Measurements from ENCODE around the gene CASP10. TPM values are rescaled to one million over a fixed set of nuclear protein-coding genes. Genes with fewer than 3 reads are reported as not detected.
A peak's percentile ranks its signal among the peaks of the same experiment; 100 is the strongest.

The CASP10 gene
- total RNA-seq, 1 donor from 2014 or later = 38.6 TPM

DNA sequence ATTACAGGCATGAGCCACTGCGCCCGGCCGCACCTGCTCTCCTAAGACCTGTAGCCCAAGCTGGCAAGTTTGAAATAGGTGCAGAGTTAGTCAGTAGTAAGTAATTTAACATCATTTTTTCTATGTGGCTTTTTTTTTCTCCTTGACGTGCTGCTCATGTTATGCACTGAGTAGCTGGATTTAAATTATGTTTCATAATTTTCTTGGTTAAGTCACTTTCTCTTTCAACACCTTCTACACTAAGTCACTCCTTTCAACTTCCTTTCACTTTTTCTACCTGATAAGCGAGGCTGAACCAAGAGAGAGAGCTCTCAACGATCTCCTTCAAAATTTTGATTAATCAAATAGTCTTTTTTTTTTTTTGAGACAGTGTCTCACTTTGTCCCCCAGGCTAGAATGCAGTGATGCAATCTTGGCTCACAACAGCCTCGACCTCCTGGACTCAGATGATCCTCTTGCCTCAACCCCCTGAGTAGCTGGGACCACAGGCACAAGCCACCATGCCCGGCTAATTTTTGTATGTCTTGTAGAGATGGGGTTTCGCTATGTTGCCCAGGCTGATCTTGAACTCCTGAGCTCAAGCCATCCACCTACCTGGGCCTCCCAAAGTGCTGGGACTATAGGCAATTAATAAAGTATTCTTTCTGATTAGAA lies 90.5 kb downstream of the CASP10 start:
- Mint-ChIP-seq H3K36me3 (ENCODE audit: low read depth, unreplicated experiment) (peaks cover 3% of the 10 kb centered on the region), H3K4me1 (ENCODE audit: unreplicated experiment) (no peaks in the 10 kb centered on the region)
- TF ChIP-seq, protein P1, sequence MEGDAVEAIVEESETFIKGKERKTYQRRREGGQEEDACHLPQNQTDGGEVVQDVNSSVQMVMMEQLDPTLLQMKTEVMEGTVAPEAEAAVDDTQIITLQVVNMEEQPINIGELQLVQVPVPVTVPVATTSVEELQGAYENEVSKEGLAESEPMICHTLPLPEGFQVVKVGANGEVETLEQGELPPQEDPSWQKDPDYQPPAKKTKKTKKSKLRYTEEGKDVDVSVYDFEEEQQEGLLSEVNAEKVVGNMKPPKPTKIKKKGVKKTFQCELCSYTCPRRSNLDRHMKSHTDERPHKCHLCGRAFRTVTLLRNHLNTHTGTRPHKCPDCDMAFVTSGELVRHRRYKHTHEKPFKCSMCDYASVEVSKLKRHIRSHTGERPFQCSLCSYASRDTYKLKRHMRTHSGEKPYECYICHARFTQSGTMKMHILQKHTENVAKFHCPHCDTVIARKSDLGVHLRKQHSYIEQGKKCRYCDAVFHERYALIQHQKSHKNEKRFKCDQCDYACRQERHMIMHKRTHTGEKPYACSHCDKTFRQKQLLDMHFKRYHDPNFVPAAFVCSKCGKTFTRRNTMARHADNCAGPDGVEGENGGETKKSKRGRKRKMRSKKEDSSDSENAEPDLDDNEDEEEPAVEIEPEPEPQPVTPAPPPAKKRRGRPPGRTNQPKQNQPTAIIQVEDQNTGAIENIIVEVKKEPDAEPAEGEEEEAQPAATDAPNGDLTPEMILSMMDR (IDR thresholded peaks at IDR 0.05; ENCODE audit: unreplicated experiment) = no peak

DNA sequence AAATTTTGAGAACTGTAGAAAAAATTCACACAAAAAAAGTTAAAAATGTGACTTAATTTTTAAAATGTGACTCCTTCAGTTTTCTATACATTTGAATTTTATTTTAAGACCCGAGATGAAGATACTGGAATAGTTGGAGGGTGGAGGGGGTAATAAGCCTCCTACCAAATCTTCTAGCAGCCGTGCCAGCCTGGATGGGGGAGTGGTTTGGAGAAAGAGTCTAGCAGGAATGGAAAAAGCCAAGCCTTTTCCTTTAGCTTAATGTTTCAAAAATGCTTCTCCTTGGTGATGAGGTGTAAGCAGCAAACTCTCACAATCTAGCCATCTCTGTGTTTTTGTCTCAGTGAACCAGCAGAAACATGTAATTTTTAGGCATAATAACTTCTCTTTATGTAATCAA lies 92.1 kb downstream of the CASP10 start:
- TF ChIP-seq, protein P1 (IDR thresholded peaks at IDR 0.05; ENCODE audit: unreplicated experiment) = no peak
- Mint-ChIP-seq H3K4me3 (ENCODE audit: unreplicated experiment) (no peak overlapping the region), H3K27me3 (ENCODE audit: unreplicated experiment) (peaks cover 2% of the 10 kb centered on the region), H3K4me1 (ENCODE audit: unreplicated experiment) (peaks cover 8% of the 10 kb centered on the region), H3K36me3 (ENCODE audit: low read depth, unreplicated experiment) (peaks cover 3% of the 10 kb centered on the region), H3K27ac (ENCODE audit: unreplicated experiment) (no peak overlapping the region), H3K9me3 (ENCODE audit: unreplicated experiment) (no peaks in the 10 kb centered on the region)
- DNase-seq (ENCODE audit: low spot score) = no peak

More for the DNA sequence above, 90.5 kb downstream of the CASP10 start:
- Mint-ChIP-seq H3K4me3 (ENCODE audit: unreplicated experiment) (no peak overlapping the region), H3K9me3 (ENCODE audit: unreplicated experiment) (no peaks in the 10 kb centered on the region), H3K27me3 (ENCODE audit: unreplicated experiment) (peaks cover 2% of the 10 kb centered on the region), H3K27ac (ENCODE audit: unreplicated experiment) (no peak overlapping the region)
- no peak for DNase-seq (ENCODE audit: low spot score)

DNA sequence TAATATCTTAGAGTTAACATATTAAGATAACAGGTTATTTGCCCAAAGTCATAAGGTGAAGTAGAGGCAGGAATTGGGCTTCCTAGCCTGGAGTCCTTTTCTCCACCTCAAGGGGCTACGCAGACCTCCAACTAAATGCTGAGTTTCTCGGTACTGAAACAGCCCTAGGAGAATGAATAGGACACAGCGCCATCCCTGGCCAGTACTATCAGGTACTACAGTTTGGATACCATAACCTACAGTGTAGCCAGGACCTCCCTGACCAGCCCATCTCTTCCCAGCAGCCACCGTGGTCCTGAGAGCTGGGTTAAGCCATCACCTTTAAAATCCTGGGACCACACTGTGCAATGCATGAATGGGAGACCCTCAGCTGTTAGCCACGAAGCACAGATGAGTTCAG lies 93.0 kb downstream of the CASP10 start:
- Mint-ChIP-seq H3K9me3 (ENCODE audit: unreplicated experiment) (no peaks in the 10 kb centered on the region), H3K36me3 (ENCODE audit: low read depth, unreplicated experiment) (peaks cover 3% of the 10 kb centered on the region), H3K27me3 (ENCODE audit: unreplicated experiment) (peaks cover 2% of the 10 kb centered on the region), H3K4me1 (ENCODE audit: unreplicated experiment) (peaks cover 14% of the 10 kb centered on the region), H3K27ac (ENCODE audit: unreplicated experiment) (no peak overlapping the region), H3K4me3 (ENCODE audit: unreplicated experiment) (no peak overlapping the region)
- no peak for DNase-seq (ENCODE audit: low spot score)
- TF ChIP-seq, protein P1 (IDR thresholded peaks at IDR 0.05; ENCODE audit: unreplicated experiment) = peak; percentile 30

DNA sequence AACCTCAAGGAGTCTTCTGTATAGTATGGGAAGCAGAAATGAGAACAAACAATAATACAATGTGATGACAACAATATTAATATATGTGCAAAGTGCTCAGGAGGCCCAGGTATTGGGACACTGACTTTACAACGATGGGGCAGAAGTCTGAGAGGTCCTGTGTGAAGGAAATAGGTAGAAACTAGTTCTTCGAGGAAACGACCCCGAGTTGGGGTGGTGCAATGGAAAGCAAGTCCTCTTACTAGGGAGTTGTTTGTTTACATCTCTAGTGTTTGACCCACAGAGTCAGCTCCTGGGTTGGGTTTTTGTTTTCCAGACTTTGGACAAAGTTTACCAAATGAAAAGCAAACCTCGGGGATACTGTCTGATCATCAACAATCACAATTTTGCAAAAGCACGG lies 93.6 kb downstream of the CASP10 start:
- Mint-ChIP-seq H3K9me3 (ENCODE audit: unreplicated experiment) (no peaks in the 10 kb centered on the region), H3K4me1 (ENCODE audit: unreplicated experiment) (peaks cover 14% of the 10 kb centered on the region), H3K27me3 (ENCODE audit: unreplicated experiment) (peaks cover 2% of the 10 kb centered on the region), H3K27ac (ENCODE audit: unreplicated experiment) (no peak overlapping the region), H3K4me3 (ENCODE audit: unreplicated experiment) (no peak overlapping the region), H3K36me3 (ENCODE audit: low read depth, unreplicated experiment) (peaks cover 3% of the 10 kb centered on the region)
- no peak for DNase-seq (ENCODE audit: low spot score)
- TF ChIP-seq, protein P1 (IDR thresholded peaks at IDR 0.05; ENCODE audit: unreplicated experiment) = no peak

Other genes with a start within 250 kb of the CASP10 start
- 57.6 TPM for gene ORC2, start 219.5 kb upstream of the CASP10 start, total RNA-seq (ENCODE audit: unreplicated experiment)
- gene HYCC2, start 111.5 kb upstream of the CASP10 start, total RNA-seq (ENCODE audit: unreplicated experiment) = 25.1 TPM
- gene NDUFB3, start 111.1 kb upstream of the CASP10 start, total RNA-seq (ENCODE audit: unreplicated experiment) = 82.3 TPM
- gene CFLAR, start 67.0 kb upstream of the CASP10 start, total RNA-seq (ENCODE audit: unreplicated experiment) = 241 TPM
- 14.9 TPM for gene CASP8, start 77.4 kb downstream of the CASP10 start, total RNA-seq (ENCODE audit: unreplicated experiment)
- 1.1 TPM for gene FLACC1, start 174.2 kb downstream of the CASP10 start, total RNA-seq (ENCODE audit: unreplicated experiment)

Data from endothelial cell (in vitro differentiated cells).